HG03097 (cell line): Measurements from ENCODE around the gene FBXL20.
"Not testable (repeated sequence)": the region's sequence is repeated elsewhere in the genome, so short reads cannot be mapped to it uniquely, and the experiment has no call there.

Source experiments
- ATAC-seq: cut with Tn5 transposase; IDR thresholded peaks from one replicate; pipeline ENCODE4 v1.9.1; 2021; ENCODE audit not compliant: unreplicated experiment, low FRiP score

The FBXL20 gene, protein sequence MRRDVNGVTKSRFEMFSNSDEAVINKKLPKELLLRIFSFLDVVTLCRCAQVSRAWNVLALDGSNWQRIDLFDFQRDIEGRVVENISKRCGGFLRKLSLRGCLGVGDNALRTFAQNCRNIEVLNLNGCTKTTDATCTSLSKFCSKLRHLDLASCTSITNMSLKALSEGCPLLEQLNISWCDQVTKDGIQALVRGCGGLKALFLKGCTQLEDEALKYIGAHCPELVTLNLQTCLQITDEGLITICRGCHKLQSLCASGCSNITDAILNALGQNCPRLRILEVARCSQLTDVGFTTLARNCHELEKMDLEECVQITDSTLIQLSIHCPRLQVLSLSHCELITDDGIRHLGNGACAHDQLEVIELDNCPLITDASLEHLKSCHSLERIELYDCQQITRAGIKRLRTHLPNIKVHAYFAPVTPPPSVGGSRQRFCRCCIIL

GRCh38 chr17:39401412-39402243 is at the start of gene FBXL20:
TSS of gene FBXL20 (minus strand) at chr17:39401626. CDS start at chr17:39401402, 224 bp downstream.
- peak; percentile 64 for ATAC-seq

- peak; percentile 90 for ATAC-seq
Observed at GRCh38 chr17:39450847-39451581, 49.6 kb upstream of the FBXL20 start, which contains the start of gene MED1. TSS of gene MED1 (minus strand) at chr17:39451263. CDS start at chr17:39451062, 201 bp downstream.

DNA sequence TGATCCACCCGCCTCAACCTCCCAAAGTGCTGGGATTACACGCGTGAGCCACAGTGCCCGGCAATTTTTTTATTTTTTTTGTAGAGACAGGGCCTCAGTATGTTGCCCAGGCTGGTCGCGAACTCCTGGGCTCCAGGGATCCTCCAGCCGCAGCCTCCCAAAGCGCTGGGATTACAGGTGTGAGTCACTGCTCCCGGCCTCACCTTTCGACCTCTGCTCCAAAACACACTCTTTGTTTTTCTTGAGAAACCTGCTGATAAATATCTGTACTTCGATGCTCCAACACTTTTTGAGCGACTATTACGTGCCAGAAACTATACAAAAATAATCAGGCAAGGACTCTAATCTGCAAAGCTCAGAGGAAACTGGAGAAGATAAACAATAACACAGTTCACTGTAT is 48.6 kb upstream of the FBXL20 start:
- ATAC-seq, result no peak

DNA sequence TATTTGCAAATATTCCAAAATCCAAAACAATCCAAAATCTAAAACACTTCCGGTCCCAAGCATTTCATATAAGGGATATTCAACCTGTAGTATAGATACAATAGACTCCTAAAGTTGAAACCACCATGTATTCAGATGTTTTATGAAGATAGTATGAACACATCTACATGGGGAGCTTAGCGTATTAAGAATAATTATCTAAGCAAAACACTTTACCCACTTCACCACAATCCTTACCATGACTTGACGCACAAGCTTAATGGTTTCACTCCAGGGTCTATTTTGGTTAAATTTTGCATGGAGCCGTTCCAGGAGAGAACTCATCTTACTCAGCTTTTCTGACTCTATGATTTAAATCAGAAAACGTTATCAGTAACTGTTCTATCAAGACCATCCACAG is 46.1 kb upstream of the FBXL20 start:
- ATAC-seq, result no peak

GRCh38 chr17:39443326-39443725 is 41.9 kb upstream of the FBXL20 start:
- ATAC-seq, result no peak

GRCh38 chr17:39439868-39440267 is 38.4 kb upstream of the FBXL20 start:
- not testable (repeated sequence) for ATAC-seq

DNA sequence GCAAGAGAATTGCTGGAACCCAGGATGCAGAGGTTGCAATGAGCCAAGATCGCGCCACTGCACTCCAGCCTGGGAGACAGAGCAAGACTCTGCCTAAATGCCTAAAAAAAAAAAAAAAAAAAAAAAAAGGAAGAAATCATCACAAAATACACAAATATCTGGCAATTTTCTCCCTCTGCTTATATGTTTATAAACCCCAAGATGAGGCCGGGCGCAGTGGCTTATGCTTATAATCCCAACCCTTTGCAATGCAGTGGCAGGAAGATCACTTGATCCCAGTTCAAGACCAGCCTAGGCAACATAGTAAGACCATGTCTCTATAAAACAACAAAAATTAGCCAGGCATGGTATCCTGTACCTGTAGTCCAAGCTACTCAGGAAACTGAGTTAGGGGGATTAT is 28.2 kb upstream of the FBXL20 start:
- ATAC-seq, result no peak

- ATAC-seq, result no peak
Observed at GRCh38 chr17:39416141-39416540, 14.7 kb upstream of the FBXL20 start.

- no peak for ATAC-seq
Observed at GRCh38 chr17:39410279-39410678, 8.9 kb upstream of the FBXL20 start.

- ATAC-seq, result no peak
Observed at GRCh38 chr17:39408360-39408759, 6.9 kb upstream of the FBXL20 start.

DNA sequence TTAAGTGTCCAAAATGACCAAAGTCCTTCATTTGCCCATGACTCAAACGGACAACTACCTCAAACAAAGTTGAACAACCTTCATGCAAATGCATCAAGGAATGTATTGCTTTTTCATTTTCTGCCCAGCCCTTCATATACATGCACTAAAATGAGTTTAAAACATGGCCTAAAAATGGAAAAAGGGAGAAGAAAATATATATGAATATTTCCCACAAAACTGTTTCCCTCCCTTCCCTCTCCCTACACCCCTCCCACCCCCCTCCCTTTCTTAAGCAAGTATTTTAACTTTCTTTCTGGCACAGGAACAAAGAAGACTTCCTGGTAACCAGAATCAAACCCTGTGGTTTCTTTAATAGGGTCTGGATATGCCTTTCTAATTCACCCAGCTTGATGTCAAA is 5.5 kb upstream of the FBXL20 start:
- no peak for ATAC-seq

- ATAC-seq, result no peak
Observed at GRCh38 chr17:39405436-39405835, 4.0 kb upstream of the FBXL20 start.

DNA sequence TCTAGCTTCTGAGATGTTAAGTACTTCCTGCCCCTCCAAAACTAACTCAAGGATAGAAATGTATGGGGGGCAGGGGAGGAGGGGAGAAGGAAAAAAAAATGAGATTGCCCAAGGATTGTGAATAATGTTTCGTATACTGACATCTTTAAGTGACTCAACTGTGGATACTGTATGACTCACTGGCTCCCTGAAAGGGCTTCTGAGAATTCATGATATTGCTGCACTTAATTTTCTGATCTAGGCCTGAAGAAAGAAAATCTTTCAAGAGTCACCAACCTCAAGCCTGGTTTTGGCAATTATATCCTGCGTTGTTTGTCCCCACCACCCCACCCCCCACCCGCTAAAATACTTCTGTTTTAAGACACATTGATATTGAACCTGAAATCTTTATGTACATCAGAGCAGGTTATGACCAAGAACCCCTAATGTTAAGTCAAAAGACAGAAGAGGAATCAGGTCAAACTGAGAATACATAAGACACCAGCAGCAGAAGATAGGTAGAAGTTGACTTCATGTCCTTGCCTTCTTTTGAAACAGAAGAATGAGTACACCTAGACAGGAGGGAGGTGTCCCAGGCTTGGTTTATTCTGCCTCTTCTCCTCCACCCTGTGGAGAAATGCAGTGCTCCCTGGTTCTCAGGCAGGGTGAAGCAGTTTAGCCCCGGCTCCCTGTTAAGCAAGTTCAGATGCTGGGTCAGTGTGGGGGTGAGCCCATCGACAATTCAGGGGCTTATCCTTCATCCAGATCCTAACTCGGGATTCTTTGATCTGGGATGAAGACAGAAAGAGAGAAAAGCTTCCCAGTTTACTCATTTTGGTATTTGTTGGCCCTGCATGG is 3.3 kb upstream of the FBXL20 start:
- no peak for ATAC-seq

GRCh38 chr17:39402890-39403605 is 1.6 kb upstream of the FBXL20 start:
- no peak for ATAC-seq

- ATAC-seq, result peak; percentile 38
Observed at GRCh38 chr17:39402244-39402889, 941 bp upstream of the FBXL20 start.

DNA sequence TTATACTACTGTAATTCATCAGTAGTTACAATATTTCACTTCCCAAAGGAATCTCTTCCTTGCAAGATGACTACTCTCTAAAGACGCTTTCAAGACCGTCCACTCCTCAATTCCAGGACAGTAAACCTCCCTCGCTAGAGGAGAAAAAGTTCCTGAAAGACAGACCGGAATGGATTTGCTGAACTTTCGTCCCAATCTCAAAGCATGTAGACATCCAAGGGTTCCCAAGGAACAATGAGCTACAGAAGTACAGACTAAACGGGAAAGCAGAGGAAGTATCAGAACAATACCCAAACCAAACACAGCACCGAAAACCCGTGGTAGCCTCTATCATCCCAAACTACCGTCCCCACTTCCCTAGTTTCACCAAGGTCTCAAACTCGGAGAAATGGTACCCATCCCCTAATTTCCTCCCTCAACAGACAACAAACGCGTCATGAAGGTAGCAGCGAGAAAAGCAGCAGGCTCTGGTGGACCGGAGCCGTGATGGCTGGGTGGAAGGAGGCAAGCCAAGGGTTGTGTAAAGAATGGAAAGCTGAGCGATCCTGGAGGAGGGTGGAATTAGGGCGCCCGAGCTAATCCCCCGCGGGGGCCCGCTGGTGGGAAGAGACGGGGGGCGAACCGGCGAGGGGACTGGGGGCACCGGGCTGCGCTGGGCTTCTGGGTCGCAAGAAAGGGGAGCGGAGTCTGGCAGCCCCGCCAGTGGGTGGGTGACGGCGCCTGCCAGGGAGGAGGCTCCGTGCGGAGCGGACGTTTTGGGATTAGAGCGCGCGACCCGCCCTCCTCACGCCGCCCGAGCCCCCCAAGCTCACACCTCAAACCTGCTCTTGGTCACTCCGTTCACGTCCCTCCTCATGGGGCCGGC is 647 bp downstream of the FBXL20 start:
- ATAC-seq, result peak; percentile 6

- no peak for ATAC-seq
Observed at GRCh38 chr17:39399791-39400190, 1.6 kb downstream of the FBXL20 start.

GRCh38 chr17:39393736-39394135 is 7.7 kb downstream of the FBXL20 start:
- no peak for ATAC-seq
